ENCODE results near the gene LRRC4B. TPM values are rescaled to one million over a fixed set of nuclear protein-coding genes. Genes with fewer than 3 reads are reported as not detected.

LRRC4B gene
- total RNA-seq, 1 experiment from 2014 or later = 3.8 TPM

GRCh38 chr19:50536662-50537305 is 31.5 kb downstream of the LRRC4B start:
- no peak overlapping the region for H3K9ac ChIP-seq (ENCODE audit: extremely low read depth, insufficient read length, low read length)
- DNase-seq = no peak
- H3K27me3 Mint-ChIP-seq (ENCODE audit: low read depth) = peaks cover 25% of the 10 kb centered on the region
- H2BK20ac ChIP-seq (ENCODE audit: low read depth, low read length, poor library complexity, severe bottlenecking) = no peak overlapping the region
- H4K91ac ChIP-seq (ENCODE audit: insufficient read length, low read depth, low read length) = no peak overlapping the region
- H2BK12ac ChIP-seq (ENCODE audit: insufficient read length, low read depth, low read length) = no peak overlapping the region
- no peak overlapping the region for H3K4ac ChIP-seq (ENCODE audit: low read depth, low read length)
- H3K18ac ChIP-seq (ENCODE audit: insufficient read length, low read depth, low read length) = no peak overlapping the region
- H4K20me1 ChIP-seq (ENCODE audit: control insufficient read depth, insufficient read depth, insufficient read length) = no peaks in the 10 kb centered on the region
- no peak overlapping the region for H2BK15ac ChIP-seq (ENCODE audit: low read depth, low read length)
- peaks cover 8% of the 10 kb centered on the region in 2 experiments; a peak in 4 of 5 replicates for H3K9me3 Mint-ChIP-seq
- no peaks in the 10 kb centered on the region for H3K27me3 ChIP-seq (ENCODE audit: insufficient read depth, low read length)
- no peak overlapping the region for H2AFZ ChIP-seq (ENCODE audit: low read length)
- no peak overlapping the region for H3K4me2 ChIP-seq (ENCODE audit: insufficient read depth, insufficient read length, low read length)
- no peak overlapping the region for H3K23ac ChIP-seq (ENCODE audit: insufficient read length, low read depth, low read length)
- H2BK120ac ChIP-seq (ENCODE audit: low read depth, low read length, poor library complexity, severe bottlenecking) = no peak overlapping the region
- peak; percentile 38; the same call in 2 of the 3 replicates for TF ChIP-seq CTCF (conservative IDR thresholded peaks at IDR 0.05)
- no CpG with 5 or more reads among the region's 16 CpGs for WGBS (ENCODE audit: extremely low coverage, insufficient read length, low lambda C conversion rate)
- H3K23me2 ChIP-seq (ENCODE audit: insufficient read length, low read depth, low read length, poor library complexity, severe bottlenecking) = no peaks in the 10 kb centered on the region
- no peak overlapping the region for H3K14ac ChIP-seq (ENCODE audit: insufficient read depth, low read length)
- no peak overlapping the region for H3K27ac ChIP-seq (ENCODE audit: insufficient read length, low read depth, low read length)
- H3K4me1 ChIP-seq (ENCODE audit: insufficient read depth, low read length) = no peaks in the 10 kb centered on the region
- H3K79me2 ChIP-seq (ENCODE audit: insufficient read depth, low read length) = no peaks in the 10 kb centered on the region
- no peak overlapping the region for H2AK5ac ChIP-seq (ENCODE audit: insufficient read length, low read length)
- no peak overlapping the region for H4K5ac ChIP-seq (ENCODE audit: insufficient read length, low read depth, low read length)
- H3K4me1 Mint-ChIP-seq = peaks cover 2% of the 10 kb centered on the region in 2 experiments; a peak in 3 of 4 replicates
- H3T11ph ChIP-seq (ENCODE audit: low read length) = no peak overlapping the region
- H3K9me3 ChIP-seq (ENCODE audit: control insufficient read depth, low read depth, low read length) = peaks cover 6% of the 10 kb centered on the region
- no peak overlapping the region for H3K4me3 Mint-ChIP-seq
- peaks cover 0 to 18% (median 15%) of the 10 kb centered on the region in 3 experiments; a peak in 4 of 7 replicates for H3K36me3 Mint-ChIP-seq (ENCODE audit: insufficient read depth in 1 of 3, low read depth in 3 of 3)
- H3K79me1 ChIP-seq (ENCODE audit: insufficient read depth, low read depth, low read length, poor library complexity, severe bottlenecking) = no peaks in the 10 kb centered on the region
- H4K8ac ChIP-seq (replicated peaks; ENCODE audit: insufficient read length, low read depth, low read length) = no peak overlapping the region
- H2BK5ac ChIP-seq (ENCODE audit: insufficient read length, low read length) = no peak overlapping the region
- H3K27ac Mint-ChIP-seq = no peak overlapping the region
- no peak overlapping the region for H3K56ac ChIP-seq (ENCODE audit: insufficient read length, low read depth, low read length)
